ENCODE measurements around the gene TSPAN9.

TSPAN9 gene

DNA sequence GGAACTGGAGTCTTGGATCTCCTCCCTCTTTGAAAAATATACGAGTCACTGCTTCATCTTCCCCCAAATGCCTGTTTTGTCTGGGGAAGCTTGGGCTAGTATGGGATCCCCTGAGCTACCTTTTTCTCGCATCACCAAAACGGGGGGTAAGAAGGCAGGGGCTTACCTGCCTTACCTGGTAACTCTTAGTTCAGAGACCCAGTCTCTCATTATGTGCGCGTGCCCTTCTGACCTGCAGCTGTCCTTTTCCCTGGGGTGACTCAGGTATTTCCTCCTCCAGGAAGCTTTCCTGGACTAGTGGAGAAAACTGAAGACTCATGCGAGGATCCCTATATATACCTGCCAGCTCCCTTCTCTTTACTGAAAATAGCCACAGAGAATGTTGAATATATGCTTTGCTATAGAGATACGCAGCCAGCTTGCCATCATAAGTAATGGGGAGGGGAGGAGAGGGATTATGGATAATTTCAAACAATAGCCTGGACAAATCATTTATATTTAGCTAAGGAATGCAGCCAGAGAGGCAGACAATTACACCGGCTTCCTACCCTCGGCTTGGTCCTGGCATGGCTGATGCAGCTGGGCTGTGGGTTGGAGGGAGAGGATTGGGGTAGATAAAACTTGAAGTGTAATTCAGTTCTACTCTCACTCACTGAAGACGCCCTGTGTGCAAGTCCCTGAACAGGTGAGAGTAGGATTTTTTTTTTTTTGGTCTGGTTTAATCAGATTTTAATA, 1.1 kb downstream of the TSPAN9 start:
- DNase-seq: no peak

- no peak for DNase-seq
Observed at GRCh38 chr12:3081091-3081490, 3.9 kb downstream of the TSPAN9 start.

DNA sequence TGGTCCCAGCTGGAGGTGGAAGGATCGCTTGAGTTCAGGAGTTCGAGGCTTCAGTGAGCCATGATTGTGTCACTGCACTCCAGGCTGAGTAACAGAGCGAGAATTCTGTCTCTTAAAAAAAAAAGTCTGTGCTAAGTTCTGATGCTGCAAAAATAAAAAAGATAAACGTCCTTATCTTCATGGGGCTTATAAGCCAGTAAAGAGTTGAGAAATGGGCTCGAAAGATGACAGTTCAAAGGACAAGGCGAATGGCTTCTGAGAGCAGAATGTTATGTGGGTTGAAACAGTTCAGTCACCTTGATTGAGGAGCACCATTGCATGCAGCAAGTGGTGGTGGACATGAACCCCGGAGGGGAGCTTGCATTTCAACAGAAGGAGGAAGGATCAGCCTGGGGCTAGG, 4.7 kb downstream of the TSPAN9 start:
- no peak for DNase-seq

DNA sequence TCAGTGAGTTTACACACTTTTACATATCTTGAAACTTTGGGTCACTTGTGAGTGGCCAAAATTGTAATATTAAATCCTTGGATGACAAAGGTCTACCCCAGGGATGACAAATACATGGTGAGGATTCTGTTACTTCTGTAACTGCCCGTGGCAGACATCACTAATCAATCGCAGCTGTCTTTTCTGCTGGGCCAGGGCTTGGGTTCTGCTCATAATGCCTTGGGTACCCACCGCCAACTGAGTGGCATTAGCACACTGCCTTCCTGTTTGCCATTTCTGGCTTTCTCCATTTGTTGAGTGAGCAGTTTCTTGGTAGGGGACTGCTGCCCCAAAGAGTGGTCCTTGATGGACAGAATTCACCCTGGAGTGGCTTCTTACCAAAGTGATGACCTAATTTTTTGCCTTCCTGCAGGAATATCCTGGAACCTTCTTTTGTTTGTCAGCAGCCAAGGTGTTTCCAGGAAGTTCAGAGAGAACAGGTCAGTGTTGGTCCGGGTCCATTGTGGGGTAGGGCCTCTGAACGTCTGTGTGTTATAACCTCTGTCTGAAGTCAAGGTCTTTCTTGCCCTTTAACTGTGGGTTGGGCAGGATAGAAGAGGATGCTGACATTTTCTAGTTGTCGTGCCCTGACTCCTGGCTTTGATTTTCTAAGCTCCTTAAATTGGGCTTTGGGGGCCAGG, 6.2 kb downstream of the TSPAN9 start:
- DNase-seq: no peak

GRCh38 chr12:3083921-3084347, 6.8 kb downstream of the TSPAN9 start:
- no peak for DNase-seq

- DNase-seq: no peak
Observed at GRCh38 chr12:3084742-3085141, 7.6 kb downstream of the TSPAN9 start.

DNA sequence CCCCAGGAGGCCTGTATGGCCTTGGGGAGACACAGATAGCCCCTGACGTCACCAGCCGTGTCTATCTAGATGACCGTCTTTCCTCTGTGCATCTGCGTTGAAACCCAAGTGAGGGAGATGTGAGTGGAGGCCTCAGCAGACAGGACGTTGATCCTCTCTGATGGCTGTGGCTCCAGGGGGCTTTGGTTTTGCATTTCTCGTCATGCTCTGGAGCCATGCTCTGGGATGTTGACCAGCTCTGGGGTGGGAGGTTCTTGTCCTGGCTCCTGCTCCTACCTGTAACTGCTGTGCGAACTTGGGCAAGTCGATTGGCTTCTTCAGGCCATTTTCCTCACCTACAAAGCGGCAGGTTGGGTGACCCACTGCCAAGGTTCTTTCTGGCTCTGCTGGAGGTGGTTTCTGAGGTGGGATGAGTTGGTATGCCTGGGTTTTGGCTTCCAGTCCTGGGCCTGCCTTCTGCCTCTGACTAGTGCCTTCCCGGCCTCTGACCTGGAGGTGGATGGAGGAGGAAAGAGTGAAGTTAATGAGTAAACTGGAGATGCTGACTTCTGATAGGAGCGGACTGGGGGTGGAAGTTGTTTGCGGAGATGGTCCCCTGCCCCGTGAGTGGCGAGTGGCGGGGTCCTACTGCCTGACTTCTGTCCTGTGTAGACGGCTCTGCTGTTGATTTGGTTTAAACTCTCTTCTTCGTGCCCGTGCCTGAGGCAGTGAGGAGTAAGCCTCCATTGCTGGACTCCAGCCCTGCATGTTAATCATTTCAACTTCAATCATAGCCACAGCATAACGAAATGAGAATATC, 8.4 kb downstream of the TSPAN9 start:
- DNase-seq: no peak

DNA sequence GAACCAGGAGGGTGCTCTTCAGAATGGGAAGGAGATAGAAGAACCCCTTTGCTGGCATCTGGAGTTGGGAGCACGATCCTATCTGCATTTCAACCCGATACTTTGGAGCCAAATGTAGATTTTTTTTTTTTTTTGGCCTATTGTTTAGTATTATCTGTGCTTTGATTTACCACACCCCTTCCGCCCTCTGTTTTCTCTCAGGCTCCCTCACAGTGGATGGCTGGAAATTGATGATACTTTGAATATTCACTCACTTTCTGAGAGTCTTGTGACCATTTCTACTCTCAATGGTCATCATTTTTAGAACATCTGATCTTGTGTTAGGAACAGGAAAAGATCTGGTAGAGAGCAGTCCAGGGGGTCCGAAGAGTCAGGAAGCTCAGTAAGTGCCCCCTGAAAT, 9.0 kb downstream of the TSPAN9 start:
- no peak for DNase-seq

GRCh38 chr12:3086729-3087323, 9.6 kb downstream of the TSPAN9 start:
- no peak for DNase-seq

DNA sequence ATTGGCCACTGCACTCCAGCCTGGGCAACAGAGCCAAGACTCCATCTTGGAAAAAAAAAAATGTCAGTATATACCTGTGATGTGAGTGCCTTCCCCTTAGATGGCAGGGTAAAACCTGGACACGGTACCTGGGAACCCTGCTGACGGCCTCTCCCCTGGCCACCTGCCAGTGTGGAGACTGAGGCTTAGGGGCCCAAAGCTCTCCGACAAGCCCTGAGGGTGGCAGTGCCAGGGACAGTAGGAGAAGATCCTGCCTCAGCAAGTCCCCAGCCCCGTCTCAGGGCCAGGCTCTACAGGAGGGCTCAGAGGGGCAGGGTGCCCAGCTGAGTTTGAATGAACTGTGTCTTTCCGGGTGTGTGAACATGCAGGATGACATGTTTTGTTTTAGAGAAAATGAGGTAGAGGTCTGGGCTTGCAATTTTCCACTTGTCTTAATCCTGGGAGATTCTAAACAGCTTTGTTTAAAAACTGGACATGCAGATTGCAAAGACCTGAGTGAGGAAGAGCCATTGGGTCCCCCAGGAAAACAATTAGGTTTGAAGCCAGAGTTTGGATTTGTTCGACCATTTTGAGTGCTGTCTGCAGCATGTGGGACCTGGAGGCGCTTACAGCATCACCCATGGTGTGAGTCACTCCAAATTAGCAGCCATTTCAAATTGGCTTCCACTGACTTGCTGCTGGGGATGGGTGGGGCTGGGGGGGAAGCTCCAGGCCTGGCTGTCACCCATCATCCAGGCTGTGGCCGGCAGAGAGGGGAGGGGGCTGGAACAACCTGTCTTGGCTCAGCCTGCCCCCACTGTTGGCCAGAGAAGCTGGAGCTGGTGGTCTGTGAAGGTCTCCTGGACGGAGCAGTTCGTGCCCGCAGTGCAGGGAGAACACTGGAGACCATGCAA, 10.8 kb downstream of the TSPAN9 start:
- DNase-seq: no peak

- no peak for DNase-seq
Observed at GRCh38 chr12:3089588-3089987, 12.4 kb downstream of the TSPAN9 start.

- no peak for DNase-seq
Observed at GRCh38 chr12:3090240-3091037, 13.3 kb downstream of the TSPAN9 start.

DNA sequence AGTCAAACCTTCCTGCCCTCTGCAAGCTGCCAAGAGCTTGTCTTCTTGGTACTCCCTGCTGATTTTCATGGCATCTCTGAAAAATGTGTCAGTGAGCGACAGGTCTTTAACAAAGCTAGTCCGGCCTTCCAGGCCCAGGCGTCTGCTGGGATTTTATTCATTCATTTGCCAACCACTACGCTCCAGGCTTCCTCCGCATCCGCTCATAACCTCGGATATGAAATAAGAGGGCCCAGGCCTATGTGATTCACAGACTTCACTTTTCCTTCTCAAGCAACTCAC, 13.8 kb downstream of the TSPAN9 start:
- no peak for DNase-seq

GRCh38 chr12:3091382-3092241, 14.4 kb downstream of the TSPAN9 start:
- no peak for DNase-seq

GRCh38 chr12:3092764-3093163, 15.6 kb downstream of the TSPAN9 start:
- DNase-seq: no peak

DNA sequence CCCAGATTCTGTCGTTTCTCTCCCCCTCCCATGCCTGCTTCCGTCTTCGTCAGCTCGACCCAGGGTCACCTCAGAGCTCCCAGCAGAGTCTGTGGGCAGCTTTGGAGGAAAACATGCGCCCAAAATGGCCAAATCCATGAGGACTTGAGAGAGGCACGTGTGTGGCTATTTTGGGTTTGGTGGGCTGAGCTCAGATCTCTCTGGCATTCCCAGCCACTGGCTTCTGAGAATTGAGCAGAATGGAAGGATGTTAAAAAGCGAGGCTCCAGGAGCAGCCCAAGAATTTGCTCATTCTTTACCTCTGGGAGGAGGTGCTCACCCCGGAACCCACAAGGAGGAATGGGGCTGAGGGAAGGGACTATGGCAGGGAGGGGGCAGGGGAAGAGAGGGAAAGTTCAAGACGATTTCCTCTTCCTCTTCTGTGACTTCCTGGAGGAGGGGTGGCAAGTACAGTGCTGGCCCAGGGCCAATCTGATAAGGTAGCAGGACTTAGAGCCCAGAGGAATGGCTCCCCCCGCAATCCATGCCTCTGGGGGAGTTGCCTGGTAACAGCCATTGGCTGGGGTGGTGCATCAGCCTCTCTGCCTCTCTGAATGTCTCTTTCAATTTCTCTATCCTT, 20.1 kb downstream of the TSPAN9 start:
- DNase-seq: no peak

GRCh38 chr12:3097836-3098235, 20.7 kb downstream of the TSPAN9 start:
- DNase-seq: no peak

DNA sequence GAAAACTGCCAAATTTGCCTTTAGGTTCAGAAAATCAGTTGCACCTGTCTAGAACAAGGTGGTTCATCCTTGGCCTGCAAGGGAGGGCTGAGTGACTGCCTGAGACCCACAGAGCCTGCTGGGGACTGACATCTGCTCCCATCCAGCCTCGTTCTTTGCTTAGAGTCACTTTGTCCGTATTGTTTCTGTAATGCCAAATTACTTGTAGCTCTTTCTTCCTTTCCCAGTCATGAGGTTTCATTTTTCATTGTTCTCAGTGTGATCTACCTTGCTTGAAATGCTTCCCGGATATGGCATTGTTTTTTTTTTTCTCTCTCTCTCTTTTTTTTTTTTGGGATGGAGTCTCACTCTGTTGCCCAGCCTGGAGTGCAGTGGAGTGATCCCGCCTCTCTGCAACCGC, 21.3 kb downstream of the TSPAN9 start:
- no peak for DNase-seq

- DNase-seq: no peak
Observed at GRCh38 chr12:3099146-3099545, 22.0 kb downstream of the TSPAN9 start.

GRCh38 chr12:3101309-3102024, 24.3 kb downstream of the TSPAN9 start:
- DNase-seq: no peak
